DND-41 (cell line): ENCODE results near the gene NRN1.

Experiments
- ATAC-seq: fragments of 200-7000 bp; cut with Tn5 transposase; 3 replicates; pipeline ENCODE4 v1.9.1; 2021; ENCODE audit warnings: low read depth; ENCODE audit not compliant: insufficient read depth
- DNase-seq: peaks from one replicate; pipeline ENCODE4 v3.0.0-alpha.2; 2020
- H2AFZ ChIP-seq: 2 replicates; pipeline ENCODE4 v1.6.0; 2012; ENCODE audit warnings: low read depth, low read length
- H3K27ac ChIP-seq: 2 replicates; pipeline ENCODE4 v1.5.1; 2012; ENCODE audit warnings: low read length, inconsistent platforms
- H3K27me3 ChIP-seq: fragments of 200-600 bp; sonication (generic); 2 replicates; pipeline ENCODE4 v1.6.0; 2012; ENCODE audit warnings: low read length, mild to moderate bottlenecking, inconsistent platforms; ENCODE audit not compliant: insufficient read depth, poor library complexity
- H3K36me3 ChIP-seq: 2 replicates; pipeline ENCODE4 v1.5.1; 2012; ENCODE audit warnings: low read length, inconsistent platforms; ENCODE audit not compliant: insufficient read depth
- H3K4me1 ChIP-seq: 2 replicates; pipeline ENCODE4 v1.5.1; 2012; ENCODE audit warnings: mild to moderate bottlenecking, low read length; ENCODE audit not compliant: insufficient read depth
- H3K4me2 ChIP-seq: 2 replicates; pipeline ENCODE4 v1.6.0; 2012; ENCODE audit warnings: mild to moderate bottlenecking, moderate library complexity, low read length, inconsistent platforms; ENCODE audit not compliant: insufficient read depth
- H3K4me3 ChIP-seq, 2 experiments: fragments of 200-600 bp in 1 of 2; shearing (Covaris generic) in 1 of 2; 2 replicates each; pipeline ENCODE4 v1.5.1; 2012 to 2016; ENCODE audit warnings: inconsistent platforms in 2 of 2, low read length in 2 of 2, mild to moderate bottlenecking in 2 of 2, low read depth in 1 of 2, moderate library complexity in 1 of 2
- H3K79me2 ChIP-seq: 2 replicates; pipeline ENCODE4 v1.6.0; 2012; ENCODE audit warnings: low read length, inconsistent platforms; ENCODE audit not compliant: insufficient read depth
- H3K9ac ChIP-seq: 2 replicates; pipeline ENCODE4 v1.6.0; 2012; ENCODE audit warnings: low read depth, mild to moderate bottlenecking, inconsistent platforms, low read length, moderate library complexity
- H3K9me3 ChIP-seq: 2 replicates; pipeline ENCODE4 v1.5.1; 2012; ENCODE audit warnings: low read length, moderate library complexity, mild to moderate bottlenecking, inconsistent platforms; ENCODE audit not compliant: insufficient read depth, severe bottlenecking
- H4K20me1 ChIP-seq: 2 replicates; pipeline ENCODE4 v1.6.0; 2012; ENCODE audit warnings: low read length; ENCODE audit not compliant: insufficient read depth
- EZH2 ChIP-seq: IDR thresholded peaks from 3 replicates; pipeline ENCODE4 v1.6.1; 2012; ENCODE audit warnings: borderline replicate concordance, low read depth, mild to moderate bottlenecking, moderate library complexity, low read length, inconsistent platforms; ENCODE audit not compliant: severe bottlenecking
- TF ChIP-seq, protein P1 (sequence below): IDR thresholded peaks from 2 replicates; pipeline ENCODE4 v1.5.1; 2012; ENCODE audit warnings: borderline replicate concordance, low read length, moderate library complexity, mild to moderate bottlenecking; ENCODE audit not compliant: poor library complexity, severe bottlenecking; ENCODE audit errors: extremely low read depth

Gene NRN1

DNA sequence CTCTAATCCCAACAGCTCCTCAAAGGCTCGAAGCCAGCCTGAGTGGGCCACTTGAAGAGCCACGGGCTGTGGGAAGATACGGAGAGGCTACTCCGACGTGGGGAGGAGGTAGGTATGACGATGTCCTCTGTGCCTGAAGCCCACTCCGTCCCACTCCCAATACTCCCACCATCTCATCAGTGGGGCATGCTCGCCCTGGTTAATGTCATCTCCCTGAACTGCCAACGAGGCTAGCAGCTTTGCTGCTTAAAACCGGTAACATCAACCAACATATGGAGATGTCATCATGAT is 11.1 kb downstream of the NRN1 start:
- TF ChIP-seq EZH2 = no peak
- TF ChIP-seq, protein P1, sequence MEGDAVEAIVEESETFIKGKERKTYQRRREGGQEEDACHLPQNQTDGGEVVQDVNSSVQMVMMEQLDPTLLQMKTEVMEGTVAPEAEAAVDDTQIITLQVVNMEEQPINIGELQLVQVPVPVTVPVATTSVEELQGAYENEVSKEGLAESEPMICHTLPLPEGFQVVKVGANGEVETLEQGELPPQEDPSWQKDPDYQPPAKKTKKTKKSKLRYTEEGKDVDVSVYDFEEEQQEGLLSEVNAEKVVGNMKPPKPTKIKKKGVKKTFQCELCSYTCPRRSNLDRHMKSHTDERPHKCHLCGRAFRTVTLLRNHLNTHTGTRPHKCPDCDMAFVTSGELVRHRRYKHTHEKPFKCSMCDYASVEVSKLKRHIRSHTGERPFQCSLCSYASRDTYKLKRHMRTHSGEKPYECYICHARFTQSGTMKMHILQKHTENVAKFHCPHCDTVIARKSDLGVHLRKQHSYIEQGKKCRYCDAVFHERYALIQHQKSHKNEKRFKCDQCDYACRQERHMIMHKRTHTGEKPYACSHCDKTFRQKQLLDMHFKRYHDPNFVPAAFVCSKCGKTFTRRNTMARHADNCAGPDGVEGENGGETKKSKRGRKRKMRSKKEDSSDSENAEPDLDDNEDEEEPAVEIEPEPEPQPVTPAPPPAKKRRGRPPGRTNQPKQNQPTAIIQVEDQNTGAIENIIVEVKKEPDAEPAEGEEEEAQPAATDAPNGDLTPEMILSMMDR = no peak
- H4K20me1 ChIP-seq = no peaks in the 10 kb centered on the region
- H3K4me2 ChIP-seq = no peak overlapping the region
- H3K4me1 ChIP-seq = peaks cover 15% of the 10 kb centered on the region
- ATAC-seq (no peak), DNase-seq (no peak)
- H3K9ac ChIP-seq = no peak overlapping the region
- H3K79me2 ChIP-seq = no peaks in the 10 kb centered on the region
- no peak overlapping the region for H3K27ac ChIP-seq
- H3K4me3 ChIP-seq = no peak overlapping the region
- no peaks in the 10 kb centered on the region for H3K36me3 ChIP-seq
- H2AFZ ChIP-seq = no peak overlapping the region
- peaks cover 6% of the 10 kb centered on the region for H3K27me3 ChIP-seq
- H3K9me3 ChIP-seq = no peaks in the 10 kb centered on the region

DNA sequence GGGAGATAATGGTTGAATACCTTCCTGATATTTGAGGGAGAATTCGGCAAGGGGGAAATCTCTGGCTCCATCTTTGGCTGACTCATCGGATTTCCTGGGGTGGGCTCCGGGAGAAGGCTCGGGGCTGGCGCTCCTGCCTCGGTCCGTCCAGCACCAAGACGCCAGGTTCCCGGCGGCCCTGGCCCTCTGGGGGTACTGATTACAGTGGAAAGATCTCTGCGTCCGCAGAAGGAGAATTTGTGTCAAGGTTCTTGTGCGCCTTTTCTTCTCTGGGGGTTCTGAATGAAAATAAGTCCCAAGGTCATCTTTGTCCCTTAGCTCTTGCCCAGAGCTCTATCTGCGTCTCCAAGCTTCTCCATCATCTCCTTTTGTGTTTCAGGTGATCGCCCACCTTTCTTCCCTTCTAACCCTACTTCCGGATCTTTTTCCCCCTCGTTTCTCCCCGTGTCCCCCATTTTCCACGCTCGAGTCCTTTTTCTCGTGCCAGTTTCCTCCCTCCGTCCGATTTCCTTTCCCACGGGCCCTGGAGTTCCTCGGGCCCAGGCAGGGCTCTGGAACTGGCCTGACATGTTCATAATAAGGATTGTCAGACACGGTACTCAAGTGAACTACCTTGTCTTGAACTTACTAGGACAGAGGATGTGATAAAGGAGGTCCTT is 11.6 kb downstream of the NRN1 start:
- no peak for DNase-seq
- no peak for ATAC-seq
- H3K9me3 ChIP-seq = no peaks in the 10 kb centered on the region
- no peak overlapping the region for H3K4me3 ChIP-seq
- H3K36me3 ChIP-seq = no peaks in the 10 kb centered on the region
- no peak overlapping the region for H3K9ac ChIP-seq
- H4K20me1 ChIP-seq = no peaks in the 10 kb centered on the region
- no peak overlapping the region for H3K27ac ChIP-seq
- H3K4me1 ChIP-seq = peaks cover 15% of the 10 kb centered on the region
- H2AFZ ChIP-seq = no peak overlapping the region
- peaks cover 6% of the 10 kb centered on the region for H3K27me3 ChIP-seq
- H3K79me2 ChIP-seq = no peaks in the 10 kb centered on the region
- H3K4me2 ChIP-seq = no peak overlapping the region
- TF ChIP-seq, protein P1 = no peak
- no peak for TF ChIP-seq EZH2

DNA sequence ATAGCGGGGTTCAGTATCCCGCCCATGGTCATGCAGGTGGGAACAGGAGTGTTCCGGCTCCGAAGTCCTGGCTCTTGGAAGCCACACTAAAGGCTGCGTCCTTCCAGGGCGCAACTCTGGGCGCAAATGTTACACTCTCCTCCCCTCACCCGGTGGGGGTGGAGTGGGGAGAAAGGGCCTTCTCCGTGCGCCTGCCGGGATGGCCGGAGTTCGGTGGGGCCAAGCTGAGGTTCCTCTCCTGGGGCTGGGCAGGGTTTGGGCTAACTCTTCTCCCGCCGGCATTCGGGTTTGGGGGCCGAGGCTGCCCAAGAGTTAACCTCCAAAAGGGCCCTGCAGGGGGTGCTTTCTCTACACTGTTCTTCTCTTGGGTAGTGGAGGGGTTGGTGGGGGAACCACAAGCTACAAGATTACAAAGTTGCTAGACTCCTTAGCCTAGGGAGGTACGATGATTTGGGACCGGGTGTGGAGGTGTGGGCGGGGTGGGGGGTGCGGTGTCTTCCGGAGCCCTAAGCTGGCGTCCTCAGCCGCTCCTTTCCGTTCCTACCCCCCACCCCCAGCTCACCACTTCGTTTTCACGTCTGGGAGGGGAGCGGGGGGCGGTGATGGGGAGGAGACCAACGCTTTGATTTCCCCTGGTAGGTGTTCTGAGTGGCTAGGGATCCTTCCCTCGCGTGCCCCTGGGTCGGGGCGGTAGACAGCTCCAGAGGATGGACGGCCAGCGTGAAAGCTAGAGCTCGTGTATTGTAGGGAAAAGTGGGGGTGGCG is 12.3 kb downstream of the NRN1 start:
- Histone ChIP-seq H3K79me2 (no peaks in the 10 kb centered on the region), H3K4me2 (no peak overlapping the region), H2AFZ (no peak overlapping the region), H3K36me3 (no peaks in the 10 kb centered on the region), H3K27ac (no peak overlapping the region), H3K27me3 (peaks cover 6% of the 10 kb centered on the region), H3K4me3 (no peak overlapping the region), H3K9me3 (no peaks in the 10 kb centered on the region), H3K4me1 (peaks cover 15% of the 10 kb centered on the region), H4K20me1 (no peaks in the 10 kb centered on the region), H3K9ac (no peak overlapping the region)
- no peak for TF ChIP-seq EZH2
- TF ChIP-seq, protein P1 = no peak
- no peak for DNase-seq
- no peak for ATAC-seq
